K562 (cell line): Measurements from ENCODE around the gene DTD1. TPM values are rescaled to one million over a fixed set of nuclear protein-coding genes. Genes with fewer than 3 reads are reported as not detected.

Experiments used
- ATF1 ChIP-seq, 2 experiments: fragments of 450-650 bp in 1 of 2; IDR thresholded peaks; 2 replicates each; pipeline ENCODE4 v1.6.1; 2016; ENCODE audit warnings: missing compliant biosample characterization in 1 of 2, missing genetic modification characterization in 1 of 2
- BRCA1 ChIP-seq, 2 experiments: fragments of 450-650 bp in 1 of 2; sonication (generic) in 1 of 2; formaldehyde crosslinking in 1 of 2; IDR thresholded peaks; 2 replicates each; pipeline versions ENCODE4 v1.5.0 to v1.6.1; 2017 to 2020; ENCODE audit warnings: mild to moderate bottlenecking in 1 of 2, missing genetic modification reagents in 1 of 2
- BRD4 ChIP-seq: fragments of 200-600 bp; sonication (generic); IDR thresholded peaks from 2 replicates; pipeline ENCODE4 v1.6.1; 2017; ENCODE audit warnings: inconsistent platforms
- CBX2 ChIP-seq: fragments of 200-600 bp; sonication (generic); IDR thresholded peaks from one replicate; pipeline ENCODE4 v1.6.1; 2012; ENCODE audit warnings: mild to moderate bottlenecking, low read length, inconsistent platforms; ENCODE audit not compliant: insufficient read depth, poor library complexity, severe bottlenecking
- CTCF ChIP-seq, 3 experiments: IDR thresholded peaks in 2 of 3; conservative IDR thresholded peaks in 1 of 3; 2 replicates each; pipeline ENCODE4 v1.5.1; 2011 to 2012; ENCODE audit warnings: low read length in 3 of 3, mild to moderate bottlenecking in 3 of 3, control low read depth in 2 of 3, improper control_type of control experiment in 1 of 3, inconsistent platforms in 1 of 3, low read depth in 1 of 3, mixed read lengths in 1 of 3, moderate library complexity in 1 of 3; ENCODE audit not compliant: insufficient read depth in 2 of 3
- FOXA3 ChIP-seq, 2 experiments: fragments of 450-650 bp in 1 of 2; sonication (generic) in 1 of 2; formaldehyde crosslinking; IDR thresholded peaks in 1 of 2; conservative IDR thresholded peaks in 1 of 2; 2 replicates each; pipeline versions ENCODE4 v1.4.0 to v1.8.0; 2020 to 2022; ENCODE audit warnings: mild to moderate bottlenecking in 2 of 2, missing genetic modification reagents in 1 of 2
- GTF2A2 ChIP-seq: IDR thresholded peaks from 2 replicates; pipeline ENCODE4 v1.6.1; 2016; ENCODE audit warnings: mild to moderate bottlenecking, missing genetic modification characterization, missing compliant biosample characterization
- HCFC1 ChIP-seq: IDR thresholded peaks from 2 replicates; pipeline ENCODE4 v1.6.1; 2012; ENCODE audit warnings: low read depth, low read length, improper control_type of control experiment
- HEY1 ChIP-seq: fragments of 250-450 bp; sonication (Bioruptor Pico); IDR thresholded peaks from 2 replicates; pipeline ENCODE4 v1.5.0; 2020; ENCODE audit warnings: mild to moderate bottlenecking, moderate library complexity, borderline replicate concordance
- HNRNPLL ChIP-seq: fragments of 200-400 bp; formaldehyde crosslinking; IDR thresholded peaks from 2 replicates; pipeline ENCODE4 v1.6.1; 2017; ENCODE audit warnings: low read length, low read depth, mild to moderate bottlenecking; ENCODE audit not compliant: poor library complexity, severe bottlenecking
- MCM5 ChIP-seq: fragments of 450-650 bp; IDR thresholded peaks from 2 replicates; pipeline ENCODE4 v1.6.1; 2016; ENCODE audit warnings: low read depth
- NFXL1 ChIP-seq: fragments of 450-650 bp; formaldehyde crosslinking; IDR thresholded peaks from 2 replicates; pipeline ENCODE4 v1.4.0; 2021; ENCODE audit warnings: mild to moderate bottlenecking
- NRF1 ChIP-seq, 2 experiments: fragments of 450-650 bp; IDR thresholded peaks in 1 of 2; conservative IDR thresholded peaks in 1 of 2; 2 replicates each; pipeline ENCODE4 v1.6.1; 2014; ENCODE audit warnings: mild to moderate bottlenecking in 2 of 2
- POLR2A ChIP-seq: fragments of 450-650 bp; conservative IDR thresholded peaks from 2 replicates; pipeline ENCODE4 v1.6.1; 2016
- PURB ChIP-seq: sonication (generic); formaldehyde crosslinking; IDR thresholded peaks from 2 replicates; pipeline ENCODE4 v1.9.0; 2021; ENCODE audit warnings: low read depth, mild to moderate bottlenecking, missing genetic modification reagents
- RBBP5 ChIP-seq: fragments of 200-600 bp; sonication (generic); IDR thresholded peaks from 2 replicates; pipeline ENCODE4 v1.6.1; 2012; ENCODE audit warnings: borderline replicate concordance, mild to moderate bottlenecking, low read length, control low read depth, inconsistent platforms; ENCODE audit not compliant: insufficient read depth, poor library complexity, severe bottlenecking
- RCOR1 ChIP-seq, 2 experiments: IDR thresholded peaks; 2 replicates each; pipeline ENCODE4 v1.6.1; 2012; ENCODE audit warnings: low read depth in 2 of 2, low read length in 2 of 2, borderline replicate concordance in 1 of 2, improper control_type of control experiment in 1 of 2
- TAF9B ChIP-seq: fragments of 450-650 bp; IDR thresholded peaks from 2 replicates; pipeline ENCODE4 v1.6.1; 2018; ENCODE audit warnings: mild to moderate bottlenecking; ENCODE audit not compliant: partially characterized antibody
- TCF15 ChIP-seq: fragments of 250-450 bp; sonication (Bioruptor Pico); IDR thresholded peaks from 2 replicates; pipeline ENCODE4 v1.8.0; 2022; ENCODE audit warnings: moderate library complexity, mild to moderate bottlenecking, inconsistent platforms
- TOE1 ChIP-seq, 2 experiments: fragments of 450-650 bp in 1 of 2; sonication (generic) in 1 of 2; formaldehyde crosslinking in 1 of 2; IDR thresholded peaks; 2 replicates each; pipeline versions ENCODE4 v1.7.1 to v1.8.0; 2016 to 2022; ENCODE audit warnings: borderline replicate concordance in 2 of 2, mild to moderate bottlenecking in 2 of 2, antibody characterized with exemption in 1 of 2, inconsistent platforms in 1 of 2, low read depth in 1 of 2, missing genetic modification reagents in 1 of 2, moderate library complexity in 1 of 2
- USF1 ChIP-seq: sonication (generic); formaldehyde crosslinking; IDR thresholded peaks from 2 replicates; pipeline ENCODE4 v1.9.0; 2022; ENCODE audit warnings: mild to moderate bottlenecking, missing genetic modification reagents
- ZFX ChIP-seq: sonication (generic); formaldehyde crosslinking; IDR thresholded peaks from 2 replicates; pipeline ENCODE4 v1.8.0; 2022; ENCODE audit warnings: mild to moderate bottlenecking, missing genetic modification reagents, moderate library complexity
- ZNF3 ChIP-seq: fragments of 250-450 bp; sonication (Bioruptor Pico); IDR thresholded peaks from 2 replicates; pipeline ENCODE4 v1.5.0; 2021; ENCODE audit warnings: mild to moderate bottlenecking, moderate library complexity
- ZNF76 ChIP-seq: fragments of 250-450 bp; sonication (Bioruptor Pico); IDR thresholded peaks from 2 replicates; pipeline ENCODE4 v1.4.0; 2020; ENCODE audit warnings: mild to moderate bottlenecking, moderate library complexity, borderline replicate concordance
- polyA plus RNA-seq, 8 experiments: library from polyadenylated mRNA; depleted of rRNA in 4 of 8; stranded (reverse) in 5 of 8; unstranded in 3 of 8; fragments of >200 nt; fragmentation: Nextera tagmentation in 2 of 8; fragmentation: Illumina TruSeq in 1 of 8; extraction: Ambion mirVana in 2 of 8; extraction: Trizol in 1 of 8; gene quantifications; 2 replicates each; pipeline versions ENCODE4 v1.2.1 to v1.2.3, GENCODE V29; 2011 to 2014; ENCODE audit warnings: inconsistent platforms in 1 of 8, missing spikeins in 1 of 8
- total RNA-seq, 7 experiments: library from RNA; depleted of rRNA in 6 of 7; stranded (reverse); fragments of >200 nt in 6 of 7; fragmentation: Illumina TruSeq in 2 of 7; extraction: Trizol in 2 of 7; gene quantifications; 2 replicates each; pipeline versions ENCODE4 v1.2.1 to v1.2.3, GENCODE V29; 2011 to 2021; ENCODE audit warnings: low replicate concordance in 1 of 7

Gene DTD1
- total and polyA plus RNA-seq, 9 of the 15 experiments (the other 6 are each of a cell fraction or from before 2014, with no cell fraction given): 5.7 to 28.6 (median 26.8) TPM

- peak; percentile 84; the same call in 1 of the 2 replicates for TF ChIP-seq TOE1 (IDR thresholded peaks at IDR 0.05; ENCODE audit: borderline replicate concordance)
- TF ChIP-seq TOE1 (CRISPR knock-in tag; IDR thresholded peaks at IDR 0.05; ENCODE audit: borderline replicate concordance, low read depth): no peak
- TF ChIP-seq ZNF3 (CRISPR knock-in tag): no peak
- TF ChIP-seq RBBP5: peak; percentile 83
- TF ChIP-seq RCOR1 (IDR thresholded peaks at IDR 0.05; ENCODE audit: borderline replicate concordance in 1 of 2, low read depth in 2 of 2, low read length in 2 of 2): peak in 1 of 2 experiments; percentile 11; a peak in 1 of 4 replicates
- TF ChIP-seq USF1 (CRISPR knock-in tag): peak; percentile 79
- peak; percentile 17 for TF ChIP-seq HNRNPLL
- TF ChIP-seq NRF1 (conservative IDR thresholded peaks at IDR 0.05 in 1 of 2, IDR thresholded peaks at IDR 0.05 in 1 of 2): peak in 1 of 2 experiments; percentile 35; a peak in 1 of 4 replicates
- peak; percentile 79 for TF ChIP-seq POLR2A
- no peak for TF ChIP-seq PURB (CRISPR knock-in tag)
- no peak for TF ChIP-seq ATF1 (CRISPR knock-in tag; IDR thresholded peaks at IDR 0.05)
- peak; percentile 56 for TF ChIP-seq ATF1 (tag; IDR thresholded peaks at IDR 0.05)
- no peak for TF ChIP-seq GTF2A2 (tag)
- no peak for TF ChIP-seq FOXA3 (CRISPR knock-in tag; conservative IDR thresholded peaks at IDR 0.05 in 1 of 2, IDR thresholded peaks at IDR 0.05 in 1 of 2)
- TF ChIP-seq BRD4: peak; percentile 55; the same call in 1 of the 2 replicates
- no peak for TF ChIP-seq TCF15 (CRISPR knock-in tag)
- TF ChIP-seq CTCF (IDR thresholded peaks at IDR 0.05 in 2 of 3, conservative IDR thresholded peaks at IDR 0.05 in 1 of 3; ENCODE audit: insufficient read depth in 2 of 3, low read depth in 1 of 3, low read length in 3 of 3): no peak
- TF ChIP-seq TAF9B: peak; percentile 6
- TF ChIP-seq HEY1 (CRISPR knock-in tag): no peak
- TF ChIP-seq ZNF76 (CRISPR knock-in tag): no peak
- peak; percentile 94 for TF ChIP-seq ZFX (CRISPR knock-in tag)
- TF ChIP-seq BRCA1 (IDR thresholded peaks at IDR 0.05): no peak
- no peak for TF ChIP-seq BRCA1 (CRISPR knock-in tag; IDR thresholded peaks at IDR 0.05)
- no peak for TF ChIP-seq MCM5
- no peak for TF ChIP-seq CBX2
- TF ChIP-seq HCFC1: peak; percentile 68
- TF ChIP-seq NFXL1 (CRISPR knock-in tag): no peak
Measured at GRCh38 chr20:18566892-18567738, 20.7 kb upstream of the DTD1 start, which contains the start of gene SMIM26 (continued).
